ENCODE data around the gene CCDC102B. TPM values are rescaled to one million over a fixed set of nuclear protein-coding genes. Genes with fewer than 3 reads are reported as not detected.
"Not testable (repeated sequence)": the region's sequence is repeated elsewhere in the genome, so short reads cannot be mapped to it uniquely, and the experiment has no call there.

The CCDC102B gene
- total RNA-seq, 1 experiment from 2014 or later = 3.1 TPM

- ChIA-PET CTCF (interaction anchor here (0.7 to 0.9 kb wide), 2 partner anchors 10 to 12 kb away, joined by 3 to 4 read pairs; no protein-coding TSS in a partner anchor), POLR2A (no interaction called here)
- Mint-ChIP-seq H3K4me3 (no peak overlapping the region), H3K4me1 (no peaks in the 10 kb centered on the region), H3K36me3 (no peaks in the 10 kb centered on the region), H3K27ac (no peak overlapping the region), H3K27me3 (ENCODE audit: low read depth) (no peaks in the 10 kb centered on the region), H3K9me3 (no peaks in the 10 kb centered on the region)
- DNase-seq (ENCODE audit: low spot score) (peak; percentile 28), ATAC-seq (peak; percentile 87)
- TF ChIP-seq CTCF (IDR thresholded peaks at IDR 0.05) (peak; percentile 39; the same call in 1 of the 2 replicates), TEAD1 (CRISPR knock-in tag; IDR thresholded peaks at IDR 0.05) (no peak)
These were observed 204.4 kb downstream of the CCDC102B start for GRCh38 chr18:69002233-69002632.

GRCh38 chr18:69006212-69006611 lies 208.3 kb downstream of the CCDC102B start:
- DNase-seq (ENCODE audit: low spot score); H3K27ac Mint-ChIP-seq; H3K4me1 Mint-ChIP-seq; H3K27me3 Mint-ChIP-seq (ENCODE audit: low read depth); ATAC-seq; CTCF ChIA-PET; H3K9me3 Mint-ChIP-seq; H3K4me3 Mint-ChIP-seq; H3K36me3 Mint-ChIP-seq; POLR2A ChIA-PET: not testable (repeated sequence)

- POLR2A ChIA-PET = no interaction called here
- Mint-ChIP-seq H3K27ac (no peak overlapping the region), H3K27me3 (ENCODE audit: low read depth) (no peaks in the 10 kb centered on the region), H3K9me3 (no peaks in the 10 kb centered on the region), H3K4me3 (no peak overlapping the region), H3K36me3 (no peaks in the 10 kb centered on the region), H3K4me1 (no peaks in the 10 kb centered on the region)
- ATAC-seq = peak; percentile 26; the same call in 1 of the 2 replicates
- TF ChIP-seq SOX15 (CRISPR knock-in tag; IDR thresholded peaks at IDR 0.05) (no peak), NR1H2 (CRISPR knock-in tag; IDR thresholded peaks at IDR 0.05) (no peak), IRF2 (CRISPR knock-in tag; IDR thresholded peaks at IDR 0.05; ENCODE audit: borderline replicate concordance, low read depth) (no peak), TEAD1 (CRISPR knock-in tag; IDR thresholded peaks at IDR 0.05) (no peak)
- no peak for DNase-seq (ENCODE audit: low spot score)
- CTCF ChIA-PET = no interaction called here
These were observed 210.7 kb downstream of the CCDC102B start for GRCh38 chr18:69008538-69008937.

- Mint-ChIP-seq H3K36me3 (no peaks in the 10 kb centered on the region), H3K27ac (no peak overlapping the region), H3K4me3 (no peak overlapping the region), H3K27me3 (ENCODE audit: low read depth) (no peaks in the 10 kb centered on the region), H3K9me3 (no peaks in the 10 kb centered on the region), H3K4me1 (no peaks in the 10 kb centered on the region)
- no peak for DNase-seq (ENCODE audit: low spot score)
- no peak for ATAC-seq
- ChIA-PET CTCF (no interaction called here), POLR2A (no interaction called here)
- TF ChIP-seq ZNF263 (CRISPR knock-in tag; IDR thresholded peaks at IDR 0.05; ENCODE audit: low read depth) (no peak), ZNF425 (CRISPR knock-in tag; conservative IDR thresholded peaks at IDR 0.05) (no peak), JUN (CRISPR knock-in tag; IDR thresholded peaks at IDR 0.05) (no peak), FOXJ3 (CRISPR knock-in tag; IDR thresholded peaks at IDR 0.05; ENCODE audit: borderline replicate concordance) (no peak), EMX1 (CRISPR knock-in tag; IDR thresholded peaks at IDR 0.05) (no peak), FOXP1 (CRISPR knock-in tag; IDR thresholded peaks at IDR 0.05; ENCODE audit: borderline replicate concordance) (no peak), ZNF423 (CRISPR knock-in tag; IDR thresholded peaks at IDR 0.05) (no peak), CBFB (CRISPR knock-in tag; IDR thresholded peaks at IDR 0.05; ENCODE audit: low read depth) (no peak), SMAD3 (CRISPR knock-in tag; IDR thresholded peaks at IDR 0.05; ENCODE audit: borderline replicate concordance) (no peak), NFATC4 (CRISPR knock-in tag; IDR thresholded peaks at IDR 0.05) (no peak), NFYB (CRISPR knock-in tag; conservative IDR thresholded peaks at IDR 0.05; ENCODE audit: low read depth) (no peak), KAT7 (CRISPR knock-in tag; IDR thresholded peaks at IDR 0.05; ENCODE audit: borderline replicate concordance) (no peak), CREM (CRISPR knock-in tag; IDR thresholded peaks at IDR 0.05) (no peak), ZNF532 (CRISPR knock-in tag; IDR thresholded peaks at IDR 0.05; ENCODE audit: borderline replicate concordance) (no peak), ZSCAN18 (CRISPR knock-in tag; IDR thresholded peaks at IDR 0.05) (no peak)
These were observed 223.4 kb downstream of the CCDC102B start for GRCh38 chr18:69021211-69021805.

All from WTC11 (cell line).